Caco-2 (cell line): ENCODE results near the gene KCNIP1. TPM values are rescaled to one million over a fixed set of nuclear protein-coding genes. Genes with fewer than 3 reads are reported as not detected.

Experiments
- BruUV-seq: library from RNA; stranded (reverse); fragments of 400-500 nt; replicated peaks from 2 replicates; lab custom pipeline; 2021; lab: Mats Ljungman, UMichigan
- CTCF ChIA-PET: fragments of 300-600 bp; sonication (Branson Sonifier 250); formaldehyde crosslinking; loops from one replicate; lab custom pipeline; 2022; ENCODE audit warnings: antibody characterized with exemption; lab: Charles Lee
- POLR2A ChIA-PET: fragments of 300-600 bp; sonication (Branson Sonifier 250); formaldehyde crosslinking; loops from one replicate; lab custom pipeline; 2022; ENCODE audit warnings: antibody characterized with exemption; lab: Charles Lee
- DNase-seq, 2 experiments: peaks; one replicate each; pipeline versions ENCODE4 v3.0.0 to v3.0.0-alpha.2; 2020 to 2022
- H3K27me3 ChIP-seq: replicated peaks from 2 replicates; pipeline ENCODE4 v1.6.0; 2011; ENCODE audit warnings: low read length; ENCODE audit not compliant: control insufficient read depth, insufficient read depth
- H3K36me3 ChIP-seq: 2 replicates; pipeline ENCODE4 v1.5.1; 2011; ENCODE audit warnings: low read length; ENCODE audit not compliant: control insufficient read depth, insufficient read depth
- H3K4me1 ChIP-seq: fragments of 250-450 bp; sonication (Bioruptor Pico); 2 replicates; pipeline ENCODE4 v1.5.1; 2020; ENCODE audit warnings: mild to moderate bottlenecking
- H3K4me3 ChIP-seq: 2 replicates; pipeline ENCODE4 v1.5.1; 2011; ENCODE audit warnings: low read depth, mild to moderate bottlenecking, control low read depth, low read length
- H3K9me3 ChIP-seq: fragments of 250-450 bp; sonication (Bioruptor Pico); 2 replicates; pipeline ENCODE4 v1.5.1; 2020; ENCODE audit warnings: mild to moderate bottlenecking, moderate library complexity
- H3K27ac Mint-ChIP-seq: one replicate; pipeline ENCODE4 v1.8.0; 2022; ENCODE audit warnings: mixed read lengths; ENCODE audit not compliant: unreplicated experiment
- H3K27me3 Mint-ChIP-seq: one replicate; pipeline ENCODE4 v1.8.0; 2022; ENCODE audit warnings: mixed read lengths; ENCODE audit not compliant: insufficient read depth, unreplicated experiment
- H3K36me3 Mint-ChIP-seq: one replicate; pipeline ENCODE4 v1.8.0; 2022; ENCODE audit warnings: mild to moderate bottlenecking, mixed read lengths; ENCODE audit not compliant: insufficient read depth, unreplicated experiment
- H3K4me1 Mint-ChIP-seq: one replicate; pipeline ENCODE4 v1.8.0; 2022; ENCODE audit warnings: low read depth, mixed read lengths; ENCODE audit not compliant: unreplicated experiment
- H3K4me3 Mint-ChIP-seq: one replicate; pipeline ENCODE4 v1.8.0; 2022; ENCODE audit warnings: mild to moderate bottlenecking, moderate library complexity, mixed read lengths; ENCODE audit not compliant: unreplicated experiment
- H3K9me3 Mint-ChIP-seq: one replicate; pipeline ENCODE4 v1.8.0; 2022; ENCODE audit warnings: mixed read lengths; ENCODE audit not compliant: unreplicated experiment
- CTCF ChIP-seq, 2 experiments: fragments of 200-600 bp in 1 of 2; IDR thresholded peaks; 1 replicate in 1 of 2; 2 replicates in 1 of 2; pipeline versions ENCODE4 v1.5.1 to v1.8.0; 2011 to 2022; ENCODE audit warnings: antibody characterized with exemption in 1 of 2, control low read depth in 1 of 2, inconsistent platforms in 1 of 2, low read depth in 1 of 2, low read length in 1 of 2, mild to moderate bottlenecking in 1 of 2, moderate library complexity in 1 of 2; ENCODE audit not compliant: insufficient read depth in 1 of 2, severe bottlenecking in 1 of 2, unreplicated experiment in 1 of 2
- intact Hi-C: fragments of 100-400 bp; cut with micrococcal nuclease; formaldehyde crosslinking; loops from one replicate; pipeline ENCODE4 v1.10.0; 2022; ENCODE audit not compliant: unreplicated experiment
- total RNA-seq: library from RNA; stranded (reverse); gene quantifications from 2 replicates; pipeline ENCODE4 v1.2.3, GENCODE V29; 2022

Gene KCNIP1
- total RNA-seq, 1 experiment from 2014 or later: not detected

- POLR2A ChIA-PET: no interaction called here
- TF ChIP-seq CTCF (IDR thresholded peaks at IDR 0.05; ENCODE audit: insufficient read depth in 1 of 2, low read depth in 1 of 2, low read length in 1 of 2, severe bottlenecking in 1 of 2, unreplicated experiment in 1 of 2): no peak
- Mint-ChIP-seq H3K36me3 (no peaks in the 10 kb centered on the region), H3K27ac (no peak overlapping the region), H3K4me1 (peaks cover 11% of the 10 kb centered on the region), H3K4me3 (no peak overlapping the region), H3K9me3 (no peaks in the 10 kb centered on the region), H3K27me3 (no peaks in the 10 kb centered on the region)
- Histone ChIP-seq H3K27me3 (no peaks in the 10 kb centered on the region), H3K9me3 (no peaks in the 10 kb centered on the region), H3K4me1 (no peaks in the 10 kb centered on the region), H3K36me3 (no peaks in the 10 kb centered on the region), H3K4me3 (no peak overlapping the region)
- intact Hi-C loops: no loop called here
- no TSS peak for BruUV-seq
- no peak for DNase-seq
- CTCF ChIA-PET: no interaction called here
Observed at GRCh38 chr5:170532935-170533334, 29.1 kb downstream of the KCNIP1 start.

- no peak for DNase-seq
- TF ChIP-seq CTCF (IDR thresholded peaks at IDR 0.05; ENCODE audit: insufficient read depth in 1 of 2, low read depth in 1 of 2, low read length in 1 of 2, severe bottlenecking in 1 of 2, unreplicated experiment in 1 of 2): no peak
- H3K4me3 Mint-ChIP-seq: no peak overlapping the region
- ChIA-PET CTCF (no interaction called here), POLR2A (no interaction called here)
- Histone ChIP-seq H3K36me3 (no peaks in the 10 kb centered on the region), H3K4me3 (no peak overlapping the region), H3K9me3 (no peaks in the 10 kb centered on the region), H3K4me1 (no peaks in the 10 kb centered on the region), H3K27me3 (no peaks in the 10 kb centered on the region)
- intact Hi-C loops: no loop called here
- H3K36me3 Mint-ChIP-seq: no peaks in the 10 kb centered on the region
- H3K4me1 Mint-ChIP-seq: peaks cover 12% of the 10 kb centered on the region
- no TSS peak for BruUV-seq
- no peaks in the 10 kb centered on the region for H3K9me3 Mint-ChIP-seq
- no peaks in the 10 kb centered on the region for H3K27me3 Mint-ChIP-seq
- no peak overlapping the region for H3K27ac Mint-ChIP-seq
Observed at GRCh38 chr5:170533383-170533782, 29.6 kb downstream of the KCNIP1 start.

DNA sequence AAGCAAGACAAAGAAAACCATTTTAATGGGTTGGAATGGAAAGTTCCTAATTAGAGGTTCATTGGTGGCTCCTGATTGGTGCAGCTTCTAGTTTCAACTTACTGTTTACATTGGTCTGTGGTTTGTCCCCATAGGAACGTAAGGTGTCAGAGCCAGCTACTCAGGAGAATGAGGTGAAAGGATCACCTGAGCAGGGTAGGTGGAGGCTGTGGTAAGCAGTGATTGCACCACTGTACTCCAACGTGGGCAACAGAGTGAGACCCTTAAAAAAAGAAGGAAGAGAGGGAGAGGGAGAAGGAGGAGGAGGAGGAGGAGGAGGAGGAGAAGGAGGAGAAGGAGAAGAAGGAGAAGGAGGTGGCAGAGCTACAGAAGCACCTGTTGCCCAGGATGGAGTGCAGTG is 30.4 kb downstream of the KCNIP1 start:
- no peaks in the 10 kb centered on the region for H3K9me3 ChIP-seq
- intact Hi-C loops: no loop called here
- H3K27me3 ChIP-seq: no peaks in the 10 kb centered on the region
- Mint-ChIP-seq H3K27ac (no peak overlapping the region), H3K9me3 (no peaks in the 10 kb centered on the region), H3K4me3 (no peak overlapping the region), H3K27me3 (no peaks in the 10 kb centered on the region), H3K4me1 (peaks cover 12% of the 10 kb centered on the region), H3K36me3 (no peaks in the 10 kb centered on the region)
- H3K36me3 ChIP-seq: no peaks in the 10 kb centered on the region
- CTCF ChIA-PET: interaction anchor here (0.7 kb wide), 1 partner anchor 141 kb away, joined by 3 read pairs; no protein-coding TSS in a partner anchor
- BruUV-seq: no TSS peak
- H3K4me1 ChIP-seq: no peaks in the 10 kb centered on the region
- no peak for DNase-seq
- POLR2A ChIA-PET: no interaction called here
- no peak for TF ChIP-seq CTCF (IDR thresholded peaks at IDR 0.05; ENCODE audit: insufficient read depth in 1 of 2, low read depth in 1 of 2, low read length in 1 of 2, severe bottlenecking in 1 of 2, unreplicated experiment in 1 of 2)
- no peak overlapping the region for H3K4me3 ChIP-seq
